ENCODE results near the gene STK10. TPM values are rescaled to one million over a fixed set of nuclear protein-coding genes. Genes with fewer than 3 reads are reported as not detected.

Gene STK10
- total and polyA plus RNA-seq, 2 of the 8 experiments (the other 6 are each of a cell fraction or from before 2014, with no cell fraction given) = 10.5 to 21.4 TPM

DNA sequence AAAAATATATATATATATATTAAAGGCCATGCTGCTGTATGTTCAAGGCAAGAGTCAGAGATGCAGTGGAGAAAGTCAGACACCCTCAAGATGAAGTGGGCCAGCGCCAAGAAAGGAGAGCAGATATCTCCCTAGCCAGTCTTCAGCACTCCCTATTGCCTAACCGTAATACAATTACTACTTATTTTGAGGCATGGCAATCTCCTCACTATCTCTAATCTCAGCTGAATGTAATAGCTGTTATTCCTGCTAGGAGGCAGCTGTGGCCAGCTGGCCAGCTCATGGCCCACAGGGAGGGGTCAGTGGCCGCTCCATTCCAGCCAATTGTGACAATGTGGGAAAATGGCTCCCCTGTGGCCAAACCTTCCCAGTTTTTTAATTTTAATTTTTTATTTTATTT lies 94.1 kb downstream of the STK10 start (continued):
- no peak for TF ChIP-seq MAFK (IDR thresholded peaks at IDR 0.05; ENCODE audit: low read depth, low read length)
- TF ChIP-seq POLR2A (IDR thresholded peaks at IDR 0.05; ENCODE audit: control extremely low read depth in 1 of 2, low read depth in 2 of 2, low read length in 2 of 2) = no peak
- TF ChIP-seq TCF12 (IDR thresholded peaks at IDR 0.05; ENCODE audit: low read depth, low read length) = no peak
- TF ChIP-seq RFX5 (IDR thresholded peaks at IDR 0.05; ENCODE audit: borderline replicate concordance, low read depth, low read length) = no peak
- TF ChIP-seq HDAC2 (IDR thresholded peaks at IDR 0.05; ENCODE audit: borderline replicate concordance in 1 of 2, low read depth in 2 of 2, low read length in 2 of 2) = no peak
- TF ChIP-seq KDM5A (IDR thresholded peaks at IDR 0.05; ENCODE audit: low read length) = no peak
- no peak for TF ChIP-seq CHD1 (IDR thresholded peaks at IDR 0.05; ENCODE audit: low read depth, low read length)

Measured in H1 (cell line).